SU-DHL-6 (cell line): ENCODE results near the gene HAGHL.

ENCODE experiments used
- H2AFZ ChIP-seq: fragments of 200-600 bp; sonication (generic); 2 replicates; pipeline ENCODE4 v1.6.1; 2014; ENCODE audit warnings: low read depth, mild to moderate bottlenecking, moderate library complexity, mixed read lengths, antibody characterized with exemption, low read length; ENCODE audit not compliant: severe bottlenecking
- H3F3A ChIP-seq: fragments of 200-600 bp; shearing (Covaris generic); 2 replicates; pipeline ENCODE4 v1.6.0; 2016; ENCODE audit warnings: antibody characterized with exemption, mild to moderate bottlenecking; ENCODE audit not compliant: insufficient read depth
- H3K27ac ChIP-seq: fragments of 200-600 bp; sonication (generic); 2 replicates; pipeline ENCODE4 v1.5.1; 2016; ENCODE audit warnings: low read depth, mild to moderate bottlenecking, low read length, moderate library complexity, mixed read lengths
- H3K27me3 ChIP-seq: fragments of 200-600 bp; sonication (generic), shearing (Covaris generic); 2 replicates; pipeline ENCODE4 v1.6.0; 2014; ENCODE audit warnings: mild to moderate bottlenecking, low read length
- H3K36me3 ChIP-seq: fragments of 200-600 bp; sonication (generic); 2 replicates; pipeline ENCODE4 v1.6.1; 2014; ENCODE audit warnings: mild to moderate bottlenecking, low read length, mixed read lengths
- H3K4me2 ChIP-seq: fragments of 300-600, 200-600 bp; shearing (Covaris generic), sonication (generic); 2 replicates; pipeline ENCODE4 v1.6.0; 2014; ENCODE audit warnings: low read length, low read depth, mild to moderate bottlenecking; ENCODE audit not compliant: poor library complexity, severe bottlenecking
- H3K4me3 ChIP-seq: fragments of 200-600 bp; sonication (generic); 2 replicates; pipeline ENCODE4 v1.5.1; 2014; ENCODE audit warnings: antibody characterized with exemption, low read length, mild to moderate bottlenecking, mixed read lengths; ENCODE audit not compliant: insufficient read depth, poor library complexity, severe bottlenecking
- H3K79me2 ChIP-seq: fragments of 200-600 bp; sonication (generic); 2 replicates; pipeline ENCODE4 v1.6.1; 2014; ENCODE audit warnings: mild to moderate bottlenecking, low read length, moderate library complexity; ENCODE audit not compliant: insufficient read depth
- H3K9ac ChIP-seq: fragments of 200-600 bp; sonication (generic); 2 replicates; pipeline ENCODE4 v1.7.0; 2014; ENCODE audit warnings: mild to moderate bottlenecking, low read length
- H3K9me2 ChIP-seq: fragments of 200-600 bp; sonication (generic); replicated peaks from 2 replicates; pipeline ENCODE4 v1.6.1; 2014; ENCODE audit warnings: low read length; ENCODE audit not compliant: insufficient read depth
- H3K9me3 ChIP-seq: fragments of 200-600 bp; sonication (generic); 2 replicates; pipeline ENCODE4 v1.6.1; 2014; ENCODE audit warnings: low read length, mixed read lengths; ENCODE audit not compliant: insufficient read depth
- H4K20me1 ChIP-seq: fragments of 200-600 bp; sonication (generic); 2 replicates; pipeline ENCODE4 v1.6.1; 2014; ENCODE audit warnings: low read depth, mild to moderate bottlenecking, antibody characterized with exemption, low read length, moderate library complexity, mixed read lengths
- CTCF ChIP-seq: fragments of 200-600 bp; sonication (generic); IDR thresholded peaks from one replicate; pipeline ENCODE4 v1.5.1; 2017; ENCODE audit warnings: antibody characterized with exemption, mild to moderate bottlenecking, low read length, moderate library complexity; ENCODE audit not compliant: insufficient read depth, poor library complexity, severe bottlenecking
- EZH2phosphoT487 ChIP-seq: fragments of 200-600 bp; sonication (generic), shearing (Covaris generic); conservative IDR thresholded peaks from 2 replicates; pipeline ENCODE4 v1.6.1; 2018; ENCODE audit warnings: mild to moderate bottlenecking, antibody characterized with exemption, low read length, moderate library complexity, mixed read lengths

HAGHL gene

GRCh38 chr16:770411-770810 is 43.5 kb downstream of the HAGHL start:
- Histone ChIP-seq H2AFZ (no peak overlapping the region), H3K27me3 (no peaks in the 10 kb centered on the region), H3K9me3 (no peaks in the 10 kb centered on the region), H3K79me2 (no peaks in the 10 kb centered on the region), H3K9ac (no peak overlapping the region), H3K27ac (no peak overlapping the region), H3K9me2 (no peaks in the 10 kb centered on the region), H3F3A (no peaks in the 10 kb centered on the region), H3K36me3 (no peaks in the 10 kb centered on the region), H3K4me3 (no peak overlapping the region), H3K4me2 (no peak overlapping the region), H4K20me1 (no peaks in the 10 kb centered on the region)
- no peak for TF ChIP-seq CTCF
- no peak for TF ChIP-seq EZH2phosphoT487

DNA sequence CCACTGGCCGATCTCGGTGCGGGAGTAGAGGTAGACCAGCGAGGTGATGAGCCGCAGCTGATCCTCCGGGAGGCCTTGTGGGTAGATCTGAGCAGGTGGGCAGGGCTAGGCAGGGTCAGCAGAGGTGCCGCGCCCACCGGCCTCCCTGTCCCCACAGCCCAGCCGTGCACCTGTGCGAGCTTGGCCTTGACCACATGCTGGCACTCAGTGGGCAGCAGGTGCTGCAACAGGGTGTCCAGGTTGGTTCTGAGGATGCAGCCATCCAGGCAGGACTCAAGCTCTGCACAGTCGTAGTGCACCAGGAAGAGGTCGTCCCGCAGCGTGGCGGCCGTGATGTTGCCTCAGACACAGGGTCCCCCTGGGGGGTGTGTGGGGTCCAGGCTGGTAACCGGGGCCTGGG is 46.1 kb downstream of the HAGHL start:
- H4K20me1 ChIP-seq = no peaks in the 10 kb centered on the region
- no peak overlapping the region for H3K4me3 ChIP-seq
- H2AFZ ChIP-seq = no peak overlapping the region
- no peak overlapping the region for H3K4me2 ChIP-seq
- H3K36me3 ChIP-seq = no peaks in the 10 kb centered on the region
- no peaks in the 10 kb centered on the region for H3K9me3 ChIP-seq
- no peaks in the 10 kb centered on the region for H3K79me2 ChIP-seq
- H3F3A ChIP-seq = no peaks in the 10 kb centered on the region
- TF ChIP-seq EZH2phosphoT487 (no peak), CTCF (no peak)
- H3K27ac ChIP-seq = no peak overlapping the region
- H3K27me3 ChIP-seq = no peaks in the 10 kb centered on the region
- no peaks in the 10 kb centered on the region for H3K9me2 ChIP-seq
- no peak overlapping the region for H3K9ac ChIP-seq

DNA sequence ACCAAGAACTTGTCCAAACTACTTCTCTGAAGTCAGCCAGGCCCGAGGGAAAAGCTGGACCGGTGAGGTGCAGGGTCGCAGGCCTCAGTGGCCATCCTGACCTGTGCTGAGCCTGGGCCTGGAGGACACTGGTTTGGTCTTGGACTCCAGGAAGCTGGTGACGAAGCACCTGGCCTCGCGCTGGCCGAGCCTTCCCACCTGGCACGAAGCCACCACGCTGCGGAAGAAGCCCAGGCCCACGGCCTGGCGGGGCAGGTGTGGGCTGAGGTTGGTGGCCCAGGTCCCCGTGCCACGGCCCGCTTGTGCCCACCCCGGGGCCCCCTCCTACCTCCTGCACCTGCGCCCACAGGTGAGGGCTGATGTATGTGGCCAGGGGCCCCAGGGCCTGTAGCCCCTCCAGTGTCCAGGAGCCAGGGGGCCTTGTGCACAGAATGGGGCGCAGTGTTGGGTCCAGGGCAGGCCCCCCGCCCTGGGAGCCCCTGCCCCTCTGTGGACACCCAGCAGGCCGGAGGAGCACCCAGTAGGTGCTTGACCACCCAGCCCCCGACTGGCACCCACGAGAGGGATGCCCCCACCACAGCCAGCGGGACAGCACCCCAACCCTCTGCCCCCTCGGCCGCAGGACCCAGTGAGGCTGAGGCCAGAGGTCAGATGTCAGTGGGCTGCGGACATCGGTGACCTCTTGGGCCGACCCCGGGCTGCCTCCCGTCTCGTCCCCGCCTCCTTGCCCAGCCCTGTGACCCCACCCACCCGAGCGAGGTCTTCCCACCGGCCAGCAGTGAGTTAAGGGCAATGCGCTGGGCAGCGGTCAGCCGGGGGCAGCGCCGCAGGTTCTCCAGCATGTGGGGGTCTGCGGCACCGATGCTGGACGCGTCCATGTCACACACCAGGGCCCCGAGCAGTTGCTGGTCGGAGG is 47.4 kb downstream of the HAGHL start:
- Histone ChIP-seq H3K27ac (no peak overlapping the region), H3K9me3 (no peaks in the 10 kb centered on the region), H3K27me3 (no peaks in the 10 kb centered on the region), H3K36me3 (no peaks in the 10 kb centered on the region), H3K9ac (no peak overlapping the region), H3K9me2 (no peaks in the 10 kb centered on the region), H3F3A (no peaks in the 10 kb centered on the region), H3K4me2 (no peak overlapping the region), H3K79me2 (no peaks in the 10 kb centered on the region), H4K20me1 (no peaks in the 10 kb centered on the region), H3K4me3 (no peak overlapping the region), H2AFZ (no peak overlapping the region)
- TF ChIP-seq EZH2phosphoT487 (no peak), CTCF (no peak)
